ENCODE measurements around the gene APOBEC3F. TPM values are rescaled to one million over a fixed set of nuclear protein-coding genes. Genes with fewer than 3 reads are reported as not detected.

The APOBEC3F gene
- total and polyA plus RNA-seq, 2 donors (not counting 1 experiment from before 2014, with no cell fraction given): 23.3 to 76.8 TPM

DNA sequence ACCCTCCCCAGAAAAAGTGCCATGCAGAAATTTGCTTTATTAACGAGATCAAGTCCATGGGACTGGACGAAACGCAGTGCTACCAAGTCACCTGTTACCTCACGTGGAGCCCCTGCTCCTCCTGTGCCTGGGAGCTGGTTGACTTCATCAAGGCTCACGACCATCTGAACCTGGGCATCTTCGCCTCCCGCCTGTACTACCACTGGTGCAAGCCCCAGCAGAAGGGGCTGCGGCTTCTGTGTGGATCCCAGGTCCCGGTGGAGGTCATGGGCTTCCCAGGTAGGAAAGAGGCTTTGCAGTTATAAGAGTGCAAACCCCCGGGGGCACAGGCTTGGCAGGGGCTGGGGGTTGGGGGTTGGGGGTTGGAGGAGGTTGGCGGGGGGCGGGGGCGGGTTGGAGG, 60.6 kb downstream of the APOBEC3F start:
- no peak for DNase-seq
- Histone ChIP-seq H3K27ac (ENCODE audit: low read length in 2 of 2) (no peak overlapping the region), H4K20me1 (ENCODE audit: control insufficient read depth, insufficient read depth, low read length, poor library complexity, severe bottlenecking) (no peaks in the 10 kb centered on the region), H3K79me2 (ENCODE audit: control insufficient read depth, insufficient read depth, low read length) (peaks cover under 1% of the 10 kb centered on the region), H3K27me3 (replicated peaks in 1 of 4; ENCODE audit: control extremely low read depth in 1 of 4, control insufficient read depth in 3 of 4, insufficient read depth in 4 of 4, low read length in 3 of 4) (no peaks in the 10 kb centered on the region), H3K9me3 (ENCODE audit: control extremely low read depth in 1 of 3, control insufficient read depth in 2 of 3, insufficient read depth in 1 of 3, low read length in 2 of 3) (no peaks in the 10 kb centered on the region), H2AFZ (ENCODE audit: insufficient read depth, low read depth, low read length, poor library complexity, severe bottlenecking) (no peak overlapping the region), H3K4me3 (ENCODE audit: control extremely low read depth in 1 of 5, extremely low read depth in 1 of 5, insufficient read depth in 1 of 5, low read depth in 2 of 5, low read length in 4 of 5) (no peak overlapping the region), H3K9ac (ENCODE audit: low read length) (no peak overlapping the region), H3K4me1 (ENCODE audit: control insufficient read depth in 2 of 2, insufficient read depth in 2 of 2, low read length in 2 of 2) (peaks cover 42 to 43% of the 10 kb centered on the region in 2 donors), H3K36me3 (replicated peaks in 1 of 2; ENCODE audit: control extremely low read depth in 1 of 2, control insufficient read depth in 1 of 2, extremely low read depth in 1 of 2, insufficient read depth in 2 of 2, low read length in 1 of 2) (no peaks in the 10 kb centered on the region), H3K4me2 (replicated peaks; ENCODE audit: low read depth, low read length, poor library complexity, severe bottlenecking) (no peak overlapping the region)
- 94% methylated on average over 8 of the region's 13 CpGs for WGBS (ENCODE audit: insufficient coverage)
- intact Hi-C loops (cut with micrococcal nuclease): no loop called here
- H3K9me3 Mint-ChIP-seq (ENCODE audit: insufficient read depth): no peaks in the 10 kb centered on the region
- no peak for TF ChIP-seq EZH2 (IDR thresholded peaks at IDR 0.05; ENCODE audit: borderline replicate concordance, insufficient read depth, low read depth, low read length, poor library complexity, severe bottlenecking)
- TF ChIP-seq CTCF (IDR thresholded peaks at IDR 0.05): no peak
- ATAC-seq (ENCODE audit: low read depth): no peak
- peak overlapping the region; percentile 87 for H3K27ac Mint-ChIP-seq
- H3K4me3 Mint-ChIP-seq: no peak overlapping the region
- peaks cover 46% of the 10 kb centered on the region for H3K4me1 Mint-ChIP-seq
- POLR2A ChIA-PET: interaction anchor here (3.3 kb wide), 1 partner anchor 33 kb away, joined by 13 read pairs; no protein-coding TSS in a partner anchor
- CTCF ChIA-PET: interaction anchor here (0.5 to 3.8 kb wide), 3 partner anchors 10 to 1453 kb away, joined by 3 to 16 read pairs (median 3); no protein-coding TSS in a partner anchor
- no peaks in the 10 kb centered on the region for H3K27me3 Mint-ChIP-seq

DNA sequence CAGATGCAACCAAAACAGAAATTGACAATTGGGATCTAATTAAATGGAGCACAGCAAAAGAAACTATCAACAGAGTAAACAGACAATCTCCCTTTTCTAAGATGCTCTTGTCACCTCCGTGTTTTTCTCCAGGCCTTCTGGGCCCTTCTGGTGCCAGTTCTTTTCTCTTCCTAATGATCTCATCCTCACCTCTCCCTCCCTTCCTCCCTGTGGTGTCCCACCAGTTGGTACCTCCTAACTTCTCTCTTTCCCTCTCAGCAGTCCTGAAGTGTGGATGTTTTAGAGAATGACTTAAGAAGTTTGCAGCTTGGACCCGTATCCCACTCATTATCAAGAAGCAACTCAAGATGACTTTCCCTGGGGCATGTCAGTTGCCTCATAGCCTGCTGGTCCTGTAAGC, 62.8 kb downstream of the APOBEC3F start:
- Histone ChIP-seq H3K9me3 (ENCODE audit: control extremely low read depth in 1 of 3, control insufficient read depth in 2 of 3, insufficient read depth in 1 of 3, low read length in 2 of 3) (no peaks in the 10 kb centered on the region), H3K4me1 (ENCODE audit: control insufficient read depth in 2 of 2, insufficient read depth in 2 of 2, low read length in 2 of 2) (peaks cover 23 to 24% of the 10 kb centered on the region in 2 donors), H3K79me2 (ENCODE audit: control insufficient read depth, insufficient read depth, low read length) (no peaks in the 10 kb centered on the region), H3K4me2 (replicated peaks; ENCODE audit: low read depth, low read length, poor library complexity, severe bottlenecking) (no peak overlapping the region), H3K27me3 (replicated peaks in 1 of 4; ENCODE audit: control extremely low read depth in 1 of 4, control insufficient read depth in 3 of 4, insufficient read depth in 4 of 4, low read length in 3 of 4) (no peaks in the 10 kb centered on the region), H3K27ac (ENCODE audit: low read length in 2 of 2) (no peak overlapping the region), H3K4me3 (ENCODE audit: control extremely low read depth in 1 of 5, extremely low read depth in 1 of 5, insufficient read depth in 1 of 5, low read depth in 2 of 5, low read length in 4 of 5) (no peak overlapping the region), H3K9ac (ENCODE audit: low read length) (no peak overlapping the region), H4K20me1 (ENCODE audit: control insufficient read depth, insufficient read depth, low read length, poor library complexity, severe bottlenecking) (no peaks in the 10 kb centered on the region), H3K36me3 (replicated peaks in 1 of 2; ENCODE audit: control extremely low read depth in 1 of 2, control insufficient read depth in 1 of 2, extremely low read depth in 1 of 2, insufficient read depth in 2 of 2, low read length in 1 of 2) (no peaks in the 10 kb centered on the region), H2AFZ (ENCODE audit: insufficient read depth, low read depth, low read length, poor library complexity, severe bottlenecking) (no peak overlapping the region)
- intact Hi-C loops (cut with micrococcal nuclease): no loop called here
- TF ChIP-seq CTCF (IDR thresholded peaks at IDR 0.05) (no peak), EZH2 (IDR thresholded peaks at IDR 0.05; ENCODE audit: borderline replicate concordance, insufficient read depth, low read depth, low read length, poor library complexity, severe bottlenecking) (no peak)
- CTCF ChIA-PET: no interaction called here
- H3K4me1 Mint-ChIP-seq: peaks cover 27% of the 10 kb centered on the region
- peak overlapping the region; percentile 37 for H3K27ac Mint-ChIP-seq
- H3K27me3 Mint-ChIP-seq: no peaks in the 10 kb centered on the region
- POLR2A ChIA-PET: no interaction called here
- 90% methylated on average over 2 of the region's 2 CpGs for WGBS (ENCODE audit: insufficient coverage)
- H3K9me3 Mint-ChIP-seq (ENCODE audit: insufficient read depth): no peaks in the 10 kb centered on the region
- ATAC-seq (ENCODE audit: low read depth): no peak
- DNase-seq: no peak
- no peak overlapping the region for H3K4me3 Mint-ChIP-seq

Small RNA genes within 50 kb of the gene (small RNA-seq; reads per million reads assigned to genes)
- gene AL022318.2 (ENCODE audit: insufficient read length, low read depth, low replicate concordance): not detected

Other genes with a start within 250 kb of the APOBEC3F start
- gene DNAL4, start 246.7 kb upstream of the APOBEC3F start, total RNA-seq: 9.0 and 10.3 TPM in 2 replicates
- gene DNAL4, start 246.7 kb upstream of the APOBEC3F start, polyA plus RNA-seq: 9.0 and 9.9 TPM in 2 replicates
- 0.68 and 0.71 TPM in 2 replicates for gene NPTXR, start 196.8 kb upstream of the APOBEC3F start, total RNA-seq
- gene NPTXR, start 196.8 kb upstream of the APOBEC3F start, polyA plus RNA-seq: 0.16 and 0.17 TPM in 2 replicates
- gene CBX6, start 168.6 kb upstream of the APOBEC3F start, total RNA-seq: 55.1 and 57.6 TPM in 2 replicates
- 14.9 and 15.2 TPM in 2 replicates for gene CBX6, start 168.6 kb upstream of the APOBEC3F start, polyA plus RNA-seq
- gene APOBEC3A, start 83.3 kb upstream of the APOBEC3F start, total RNA-seq: not detected in 2 replicates
- gene APOBEC3A, start 83.3 kb upstream of the APOBEC3F start, polyA plus RNA-seq: 1.1 and 2.8 TPM in 2 replicates
- 7.9 and 9.8 TPM in 2 replicates for gene APOBEC3B, start 58.5 kb upstream of the APOBEC3F start, total RNA-seq
- gene APOBEC3B, start 58.5 kb upstream of the APOBEC3F start, polyA plus RNA-seq: 1.5 and 2.4 TPM in 2 replicates
- 99.1 and 107 TPM in 2 replicates for gene APOBEC3C, start 26.6 kb upstream of the APOBEC3F start, total RNA-seq
- 29.2 and 45.5 TPM in 2 replicates for gene APOBEC3C, start 26.6 kb upstream of the APOBEC3F start, polyA plus RNA-seq
- gene APOBEC3D, start 19.7 kb upstream of the APOBEC3F start, total RNA-seq: 39.3 and 41.3 TPM in 2 replicates
- 52.2 and 54.5 TPM in 2 replicates for gene APOBEC3D, start 19.7 kb upstream of the APOBEC3F start, polyA plus RNA-seq
- 96.6 and 103 TPM in 2 replicates for gene APOBEC3G, start 36.4 kb downstream of the APOBEC3F start, total RNA-seq
- 90.7 and 94.2 TPM in 2 replicates for gene APOBEC3G, start 36.4 kb downstream of the APOBEC3F start, polyA plus RNA-seq
- gene APOBEC3H, start 56.4 kb downstream of the APOBEC3F start, total RNA-seq: 0.59 and 1.0 TPM in 2 replicates
- 1.2 and 1.4 TPM in 2 replicates for gene APOBEC3H, start 56.4 kb downstream of the APOBEC3F start, polyA plus RNA-seq
- 141 and 147 TPM in 2 replicates for gene CBX7, start 111.8 kb downstream of the APOBEC3F start, total RNA-seq
- 57.1 and 83.6 TPM in 2 replicates for gene CBX7, start 111.8 kb downstream of the APOBEC3F start, polyA plus RNA-seq
- gene PDGFB, start 204.1 kb downstream of the APOBEC3F start, total RNA-seq: not detected in 2 replicates
- 0.04 TPM in 2 replicates for gene PDGFB, start 204.1 kb downstream of the APOBEC3F start, polyA plus RNA-seq